DMS79 treated with DMSO at 0.1 percent for 48 hours (cell line): Measurements from ENCODE around the gene DYSF.

Experiments used
- DNase-seq: peaks from one replicate; lab custom pipeline; 2025; lab: John Stamatoyannopoulos, UW

The DYSF gene

DNA sequence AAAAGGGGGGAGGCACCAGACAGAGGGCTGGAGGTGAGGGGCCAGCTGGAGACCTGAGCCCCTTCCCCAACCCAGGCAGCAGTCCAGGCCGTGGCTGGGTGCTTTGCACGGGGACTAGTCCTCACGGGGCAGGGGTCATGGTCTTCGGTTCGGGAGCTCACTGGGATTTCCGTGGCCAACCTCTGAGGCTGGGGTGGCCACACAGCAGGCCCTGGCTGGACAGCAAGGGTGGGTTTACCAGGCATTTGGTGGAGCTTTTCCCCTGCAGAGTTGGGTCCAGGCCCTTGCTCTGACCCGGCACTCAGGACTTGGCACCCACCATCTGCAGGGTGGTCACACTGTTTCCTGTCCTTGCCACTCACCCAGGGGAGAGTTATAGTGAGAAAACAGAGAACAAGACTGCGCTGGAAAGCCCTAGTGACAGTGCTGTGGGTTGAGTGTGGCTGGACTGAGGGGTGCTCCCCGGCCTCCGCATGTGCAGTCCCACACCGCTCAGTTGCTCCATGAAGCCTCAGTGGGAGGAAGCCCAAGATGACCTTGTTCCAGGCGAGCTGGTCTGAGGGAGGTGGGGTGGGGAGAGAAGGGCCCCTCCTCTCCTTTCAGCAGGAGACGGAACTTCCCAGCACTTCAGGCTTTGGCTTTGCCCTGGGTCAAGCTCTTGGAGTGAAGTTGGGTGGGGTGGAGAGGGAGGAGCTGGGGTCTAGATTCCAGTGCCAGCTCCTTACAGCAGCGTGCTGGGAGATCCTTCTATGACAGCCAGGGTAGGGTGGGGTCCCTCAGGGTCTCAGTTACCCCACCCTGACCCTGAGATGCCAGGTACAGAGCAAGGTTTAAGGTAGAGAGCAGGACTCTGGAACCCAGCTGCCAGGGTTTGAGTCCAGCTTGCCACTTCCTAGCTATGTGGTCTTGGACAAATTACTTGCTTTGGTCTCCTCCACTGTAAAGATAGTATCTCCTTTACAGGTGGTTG, 219.8 kb downstream of the DYSF start:
- DNase-seq: no peak

DNA sequence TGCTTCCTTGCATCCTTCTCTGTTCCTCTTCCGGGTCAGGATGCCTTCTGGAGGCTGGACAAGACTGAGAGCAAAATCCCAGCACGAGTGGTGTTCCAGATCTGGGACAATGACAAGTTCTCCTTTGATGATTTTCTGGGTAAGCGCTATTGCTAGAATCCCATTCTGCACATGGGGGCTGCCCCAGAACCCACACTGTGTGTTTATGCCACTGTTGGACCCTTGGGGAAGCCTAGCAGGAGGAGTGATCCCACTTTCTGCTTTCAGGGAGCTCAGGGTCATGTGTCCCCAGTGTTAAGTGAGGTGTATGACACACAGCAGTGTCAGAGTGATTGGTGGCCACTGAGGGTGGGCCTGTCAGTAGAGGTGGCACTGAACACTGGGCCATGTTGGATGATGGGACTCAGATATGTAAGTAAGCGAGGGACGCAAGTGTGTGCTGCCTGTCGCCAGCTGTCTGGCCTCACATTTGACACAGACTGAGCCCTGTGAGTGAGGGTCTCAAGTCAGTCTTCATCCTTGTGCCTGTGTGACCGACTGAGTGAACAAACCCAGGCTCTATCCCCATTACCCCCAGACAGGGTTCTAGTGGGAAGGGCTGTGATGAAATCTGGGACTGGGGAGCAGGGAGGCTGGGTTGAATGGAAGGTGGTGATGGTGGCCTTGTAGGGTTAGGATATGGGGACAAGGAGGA, 220.9 kb downstream of the DYSF start:
- DNase-seq: no peak

DNA sequence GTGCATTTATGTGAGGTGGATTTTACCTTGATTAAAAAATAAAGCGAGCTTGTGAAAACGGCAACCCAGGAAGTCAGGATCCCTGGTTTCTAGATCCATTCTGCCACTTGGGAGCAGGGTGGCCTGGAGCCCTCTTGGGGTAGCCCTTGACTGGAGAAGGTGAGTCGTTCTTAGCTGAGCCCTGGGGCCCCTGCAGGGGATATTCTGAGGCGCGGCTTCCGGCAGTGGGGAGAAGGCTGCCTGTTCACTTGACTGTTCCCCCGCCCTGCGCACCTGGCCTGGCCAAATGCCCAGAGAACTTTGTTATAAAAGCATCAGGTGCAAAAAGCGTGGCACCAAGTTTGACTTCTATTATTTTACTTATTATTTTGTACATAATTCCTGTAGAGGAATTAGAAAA, 221.9 kb downstream of the DYSF start:
- DNase-seq: peak; percentile 93

DNA sequence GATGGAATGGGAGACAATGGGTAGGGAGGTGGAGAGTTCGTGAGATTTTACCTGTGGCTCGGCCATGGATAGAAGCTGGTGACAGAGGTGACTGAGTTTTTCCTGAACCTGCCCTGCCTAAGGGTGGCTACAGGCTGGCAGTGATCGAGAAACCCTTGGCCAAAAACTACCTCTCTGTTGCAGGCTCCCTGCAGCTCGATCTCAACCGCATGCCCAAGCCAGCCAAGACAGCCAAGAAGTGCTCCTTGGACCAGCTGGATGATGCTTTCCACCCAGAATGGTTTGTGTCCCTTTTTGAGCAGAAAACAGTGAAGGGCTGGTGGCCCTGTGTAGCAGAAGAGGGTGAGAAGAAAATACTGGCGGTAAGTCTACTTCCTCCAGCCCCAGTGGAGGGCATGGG, 225.5 kb downstream of the DYSF start:
- DNase-seq: peak; percentile 53

DNA sequence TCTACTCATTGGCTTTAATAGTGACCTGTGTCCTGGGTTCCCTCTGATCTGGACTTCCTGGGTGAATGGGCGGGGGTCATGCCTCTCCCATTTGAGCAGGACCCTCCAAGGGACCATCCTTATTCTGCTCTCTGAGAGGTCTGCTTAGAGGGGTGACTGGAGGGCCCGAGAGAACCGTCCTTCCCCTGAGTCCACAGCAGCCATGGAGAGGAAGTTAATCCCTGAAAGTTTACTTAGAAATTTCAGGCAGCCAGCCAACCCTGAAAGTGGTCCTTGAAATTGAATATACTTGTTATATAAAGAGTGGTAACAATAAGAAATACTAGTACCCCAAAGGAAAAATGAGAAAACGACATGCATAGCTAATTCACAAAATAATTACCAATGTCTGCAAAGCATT, 226.1 kb downstream of the DYSF start:
- DNase-seq: peak; percentile 88

DNA sequence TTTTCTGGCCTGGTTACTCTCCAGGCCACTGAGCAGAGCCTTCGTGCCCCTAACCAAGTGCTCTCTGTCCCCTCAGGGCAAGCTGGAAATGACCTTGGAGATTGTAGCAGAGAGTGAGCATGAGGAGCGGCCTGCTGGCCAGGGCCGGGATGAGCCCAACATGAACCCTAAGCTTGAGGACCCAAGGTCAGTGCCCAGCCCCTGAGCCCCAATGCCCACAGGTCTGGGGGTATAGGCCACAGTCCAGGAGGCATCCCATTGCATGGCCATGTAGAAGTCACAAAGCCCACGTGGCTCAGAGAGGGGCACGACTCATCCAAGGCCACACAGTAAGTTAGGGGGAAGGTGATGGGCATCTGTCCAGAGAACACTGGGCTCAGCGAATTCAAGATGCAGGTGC, 227.6 kb downstream of the DYSF start:
- no peak for DNase-seq

DNA sequence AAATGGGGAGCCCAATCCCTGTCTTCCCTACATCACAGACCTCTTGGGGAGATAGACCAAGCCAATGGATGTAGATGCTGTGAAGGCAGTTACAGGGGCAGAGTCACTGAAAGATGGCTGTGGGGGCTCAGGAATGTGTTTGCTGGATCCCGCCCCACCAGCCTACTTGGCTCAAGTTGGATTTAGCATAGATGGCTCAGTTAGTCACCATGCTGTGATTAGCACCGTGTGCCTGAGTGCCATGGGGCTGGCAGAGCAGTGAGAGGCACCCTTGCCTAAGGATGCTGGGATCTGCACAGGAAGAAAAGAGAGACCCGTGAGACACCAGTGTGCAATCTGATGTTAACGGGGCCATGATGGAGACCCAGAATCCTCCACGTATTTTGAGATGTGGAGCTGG, 228.3 kb downstream of the DYSF start:
- DNase-seq: no peak

DNA sequence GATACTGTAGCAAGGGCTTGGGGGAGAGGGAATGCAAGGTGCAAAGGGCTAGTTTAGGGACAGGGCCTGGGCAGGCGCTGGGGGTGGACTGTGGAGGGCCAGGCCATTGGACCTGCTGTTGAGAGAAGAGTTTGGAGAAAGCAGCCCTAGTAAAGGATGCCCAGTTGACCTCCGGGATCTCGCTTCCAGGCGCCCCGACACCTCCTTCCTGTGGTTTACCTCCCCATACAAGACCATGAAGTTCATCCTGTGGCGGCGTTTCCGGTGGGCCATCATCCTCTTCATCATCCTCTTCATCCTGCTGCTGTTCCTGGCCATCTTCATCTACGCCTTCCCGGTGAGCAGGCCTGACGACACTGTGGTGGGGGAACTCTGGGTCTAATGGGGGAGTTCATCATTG, 229.0 kb downstream of the DYSF start:
- DNase-seq: no peak

DNA sequence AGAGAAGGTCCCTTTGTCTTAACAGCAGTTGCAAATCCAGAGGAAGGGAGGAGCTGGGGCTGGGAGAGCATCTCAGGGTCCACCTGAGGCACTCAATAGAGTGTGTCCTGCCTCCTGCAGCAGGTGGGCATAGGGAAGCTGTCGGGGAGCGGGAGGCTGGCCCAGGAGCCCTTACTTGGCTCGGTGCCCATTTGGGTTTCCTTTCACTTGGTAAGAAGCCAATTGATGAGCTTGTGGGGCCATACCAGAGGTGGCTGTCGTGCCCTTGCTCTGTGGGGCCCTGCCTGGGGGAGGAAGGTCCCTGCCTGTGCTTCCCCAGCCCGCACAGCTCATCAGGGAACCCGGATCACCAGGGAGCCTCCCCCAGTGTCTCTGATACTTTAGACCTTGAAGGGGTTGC, 229.7 kb downstream of the DYSF start:
- peak; percentile 27 for DNase-seq

DNA sequence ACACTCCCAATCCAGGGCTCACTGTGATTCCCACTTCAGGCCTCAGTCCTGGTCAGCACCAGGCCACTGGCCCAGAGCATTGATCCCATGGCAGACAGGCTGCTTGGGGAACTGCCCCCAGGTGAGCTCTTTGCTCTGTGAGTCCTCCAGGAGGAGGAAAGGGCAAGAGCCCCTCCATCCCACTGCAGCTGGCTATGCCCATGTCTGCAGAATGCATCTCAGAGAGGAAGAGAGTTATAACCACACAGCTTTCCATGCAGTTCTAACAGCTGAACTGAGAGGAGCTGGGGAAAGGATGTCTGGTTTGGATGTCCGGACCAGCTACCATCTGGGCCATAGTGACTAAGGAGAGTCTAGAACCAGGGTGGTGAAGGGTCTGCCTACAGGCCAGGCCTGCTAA, 230.3 kb downstream of the DYSF start:
- no peak for DNase-seq

DNA sequence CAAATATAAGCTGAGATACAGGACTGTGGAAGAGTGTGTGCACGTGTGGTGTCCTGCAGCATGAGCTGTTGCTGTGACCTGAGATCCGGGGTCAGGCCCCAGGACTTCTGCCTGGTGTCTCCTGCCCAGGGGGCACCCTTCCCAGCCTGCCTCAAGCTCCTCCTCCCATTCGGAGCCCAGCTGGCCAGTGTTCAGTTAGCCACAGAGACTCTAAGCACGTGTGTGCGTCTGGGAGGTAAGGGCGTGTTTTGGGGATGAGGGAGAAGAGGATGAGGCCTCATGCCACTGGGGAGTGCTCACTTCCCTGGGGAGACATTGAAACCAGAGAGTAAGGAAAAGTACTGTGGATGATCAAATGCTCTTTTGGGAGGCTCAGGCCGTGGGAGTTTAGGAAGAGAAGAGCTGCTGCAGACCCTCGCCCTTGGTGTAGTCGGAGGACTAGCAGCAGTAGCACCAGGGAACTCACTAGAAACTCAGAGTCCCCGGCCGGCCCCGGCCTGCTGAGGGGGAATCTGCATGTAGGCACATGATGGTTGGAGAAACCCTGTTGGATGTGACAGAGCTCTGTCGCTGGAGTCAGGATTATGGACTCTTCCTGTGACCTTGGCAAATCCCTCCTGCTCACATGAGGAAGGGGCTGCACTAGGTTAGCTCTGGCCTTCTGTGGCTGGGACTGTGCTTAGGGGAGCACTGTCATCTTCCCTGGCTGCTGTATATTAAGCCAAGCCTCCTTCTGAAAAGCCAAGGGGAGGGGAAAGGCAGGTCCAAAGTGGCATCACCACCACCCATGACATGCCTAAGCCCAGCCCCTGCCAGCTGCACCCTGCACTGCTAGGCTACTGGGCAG, 231.1 kb downstream of the DYSF start:
- DNase-seq: no peak

DNA sequence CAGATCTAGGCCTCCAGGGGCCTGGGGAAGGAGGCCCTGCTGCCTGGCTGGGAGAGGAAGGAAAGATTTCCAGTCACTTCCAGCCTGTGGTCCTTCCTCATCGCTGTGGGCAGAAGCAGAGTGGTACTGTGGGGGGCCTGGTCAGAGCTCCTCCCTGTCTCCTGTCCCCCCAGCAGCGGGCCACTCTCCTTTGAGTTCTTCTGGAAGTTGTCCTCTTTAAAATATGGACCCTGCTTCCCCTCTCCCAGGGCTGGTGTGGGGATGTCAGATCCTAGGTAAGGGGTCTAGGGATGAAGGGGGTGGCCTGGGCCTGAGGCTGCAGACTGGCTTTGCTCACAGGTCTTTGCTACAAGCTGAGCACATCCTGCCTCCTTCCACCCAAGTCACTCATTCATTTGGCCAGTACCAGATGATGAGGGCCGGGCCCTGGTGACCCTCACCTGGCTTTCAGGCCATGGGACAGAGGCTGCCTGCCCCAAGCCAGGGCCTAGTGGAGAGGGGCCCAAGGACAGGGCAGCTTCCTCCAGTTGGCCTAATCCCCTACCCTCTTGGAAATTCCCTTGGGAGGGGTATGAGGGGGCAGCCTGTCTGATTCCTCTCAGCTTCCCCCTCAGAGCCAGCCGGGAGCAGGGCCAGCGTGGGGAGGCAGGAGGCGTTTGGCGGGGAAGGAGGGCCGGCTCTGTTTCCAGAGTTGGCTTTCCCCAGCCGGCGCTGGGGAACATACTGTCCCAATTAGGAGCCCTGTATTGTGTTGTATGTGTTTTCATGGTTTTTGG, 231.9 kb downstream of the DYSF start:
- DNase-seq: no peak

DNA sequence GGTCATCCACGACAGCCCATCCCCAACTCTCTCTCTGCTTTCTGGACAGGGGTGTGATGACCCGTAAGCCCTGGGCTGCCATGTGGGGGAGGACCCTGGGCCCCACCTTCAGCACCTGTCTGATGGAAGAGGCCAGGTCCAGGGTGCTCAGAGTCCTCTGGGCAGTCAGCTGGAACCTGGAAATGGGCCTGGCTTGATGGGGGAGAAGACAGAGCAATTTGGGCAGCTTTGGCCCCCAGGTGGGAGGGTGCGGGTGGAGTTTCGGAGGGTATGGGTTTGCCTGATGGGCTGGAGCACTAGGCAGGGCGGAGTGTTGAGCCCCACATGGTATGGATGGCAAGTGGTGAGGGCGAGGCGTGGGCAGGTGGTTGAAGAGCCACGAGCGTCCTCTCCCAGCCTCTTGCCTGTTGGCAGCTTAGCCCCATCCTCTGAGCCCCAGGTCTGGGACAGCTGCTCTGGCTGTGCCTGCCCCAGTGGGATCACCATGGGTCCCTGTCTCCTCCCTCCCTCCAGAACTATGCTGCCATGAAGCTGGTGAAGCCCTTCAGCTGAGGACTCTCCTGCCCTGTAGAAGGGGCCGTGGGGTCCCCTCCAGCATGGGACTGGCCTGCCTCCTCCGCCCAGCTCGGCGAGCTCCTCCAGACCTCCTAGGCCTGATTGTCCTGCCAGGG, 232.7 kb downstream of the DYSF start:
- no peak for DNase-seq

DNA sequence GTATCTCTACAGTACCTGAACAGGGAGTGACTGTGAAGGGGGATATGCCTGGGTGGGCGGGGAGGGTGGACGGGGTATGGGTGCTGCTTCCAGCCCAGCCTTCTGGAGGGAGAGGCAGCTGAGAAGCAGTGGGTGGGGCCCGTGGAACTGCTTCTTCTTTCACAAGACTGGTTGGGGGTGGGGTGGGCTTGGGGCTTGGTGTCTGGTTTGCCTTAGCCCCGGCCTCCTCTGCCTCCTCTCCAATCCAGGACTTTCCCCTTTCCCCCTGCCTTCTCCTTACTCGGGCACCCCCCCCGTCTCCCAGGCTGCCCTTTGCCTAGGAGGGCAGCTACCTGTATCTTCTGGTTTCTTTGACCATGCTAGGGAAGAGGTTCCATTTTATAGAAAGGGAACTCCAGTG, 233.4 kb downstream of the DYSF start:
- DNase-seq: no peak

DNA sequence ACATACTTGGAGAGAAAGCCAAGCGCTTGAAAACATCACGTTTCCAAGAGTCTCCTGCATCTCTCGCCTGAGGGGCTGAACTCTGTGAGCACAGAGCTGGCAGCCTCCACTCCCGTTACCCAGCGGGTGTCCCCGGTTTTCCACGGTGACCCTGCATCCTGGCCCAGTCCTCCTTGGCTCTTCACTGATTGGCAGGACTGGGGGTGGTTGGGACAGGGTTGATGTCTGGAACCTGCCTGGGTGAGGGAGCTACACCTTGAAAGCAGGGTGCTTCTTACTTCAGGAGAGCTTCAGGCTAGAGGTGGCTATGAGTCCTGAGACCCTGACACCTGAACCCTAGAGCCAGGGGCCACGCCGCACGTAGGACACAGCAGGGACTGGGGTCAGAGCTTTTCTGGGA, 234.1 kb downstream of the DYSF start:
- DNase-seq: no peak

DNA sequence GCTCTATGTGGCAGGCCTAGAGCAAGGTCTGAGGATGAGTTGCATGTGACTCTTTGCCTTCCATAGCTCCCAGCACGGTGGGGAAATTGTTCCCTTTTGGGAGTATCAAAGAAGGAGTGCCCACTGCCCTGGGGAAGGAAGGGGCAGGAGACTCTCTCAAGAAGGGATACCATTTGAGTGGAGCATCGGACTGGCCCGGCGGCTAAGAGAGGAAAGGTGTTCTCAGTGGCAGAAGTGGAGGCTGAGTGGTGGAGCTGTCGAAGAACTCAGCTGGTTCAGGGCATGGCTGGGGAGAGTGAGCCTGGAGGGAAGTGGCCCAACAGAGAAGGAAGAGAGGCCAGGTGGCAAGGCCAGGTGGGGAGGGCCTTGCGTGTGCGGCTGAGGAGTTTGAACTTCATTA, 235.2 kb downstream of the DYSF start:
- DNase-seq: no peak

DNA sequence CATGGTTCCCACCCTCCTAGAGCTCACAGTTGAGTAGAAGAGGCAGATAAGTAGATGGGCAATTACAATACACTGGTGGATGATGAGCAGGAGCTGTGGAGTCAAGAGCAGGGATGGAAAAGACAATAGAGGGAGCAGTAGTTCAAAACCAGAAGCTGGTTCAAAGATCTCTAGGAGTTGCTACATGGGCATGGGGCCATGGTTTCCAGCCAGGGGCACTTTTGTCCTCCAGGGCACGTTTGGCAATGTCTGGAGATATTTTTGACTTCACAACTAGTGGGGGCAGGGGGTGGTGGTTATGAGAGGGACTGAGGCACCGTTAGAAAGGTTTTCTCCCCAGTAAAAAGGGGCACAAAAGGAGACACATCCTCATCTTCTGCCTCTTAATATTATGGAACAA, 236.0 kb downstream of the DYSF start:
- no peak for DNase-seq

DNA sequence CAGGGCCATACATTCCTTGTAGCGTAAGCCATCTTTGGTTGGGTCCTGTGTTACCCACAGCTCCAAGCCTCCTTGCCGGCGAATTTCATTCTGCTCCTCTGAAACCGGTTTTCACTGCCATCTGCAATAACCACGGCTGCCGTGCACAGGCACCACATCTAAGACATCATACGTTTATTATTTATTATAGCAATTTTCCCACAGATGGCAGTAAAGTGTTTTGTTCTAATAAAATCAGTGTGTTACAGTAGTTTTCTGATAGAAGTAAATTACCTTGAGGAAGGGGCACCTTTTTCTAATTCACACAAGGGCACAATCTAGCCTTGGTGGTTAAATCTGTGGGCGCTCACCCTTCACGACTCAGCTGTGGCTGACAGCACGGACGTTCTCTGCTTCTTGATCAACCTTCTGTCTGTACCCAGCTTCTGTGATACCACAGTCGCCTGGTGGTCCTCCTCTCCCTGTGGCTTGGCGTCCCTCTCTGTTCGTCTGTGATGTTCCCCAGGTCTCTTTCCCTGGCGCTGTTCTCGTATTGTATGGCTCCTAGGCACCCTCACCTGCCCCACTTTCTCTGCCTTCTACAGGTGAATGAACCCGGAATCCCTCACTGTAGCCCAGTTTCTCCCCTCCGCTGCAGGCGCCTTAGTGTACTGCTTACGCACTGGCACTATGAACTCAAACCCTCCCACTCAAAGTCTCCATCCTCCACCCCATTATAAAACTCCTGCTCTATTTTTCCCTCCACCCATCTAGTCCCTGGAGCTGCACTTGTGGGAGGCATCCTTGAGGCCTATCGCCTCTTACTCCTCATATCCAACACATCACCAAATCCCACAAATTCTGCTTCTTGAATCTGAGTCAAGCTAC, 236.8 kb downstream of the DYSF start:
- no peak for DNase-seq

DNA sequence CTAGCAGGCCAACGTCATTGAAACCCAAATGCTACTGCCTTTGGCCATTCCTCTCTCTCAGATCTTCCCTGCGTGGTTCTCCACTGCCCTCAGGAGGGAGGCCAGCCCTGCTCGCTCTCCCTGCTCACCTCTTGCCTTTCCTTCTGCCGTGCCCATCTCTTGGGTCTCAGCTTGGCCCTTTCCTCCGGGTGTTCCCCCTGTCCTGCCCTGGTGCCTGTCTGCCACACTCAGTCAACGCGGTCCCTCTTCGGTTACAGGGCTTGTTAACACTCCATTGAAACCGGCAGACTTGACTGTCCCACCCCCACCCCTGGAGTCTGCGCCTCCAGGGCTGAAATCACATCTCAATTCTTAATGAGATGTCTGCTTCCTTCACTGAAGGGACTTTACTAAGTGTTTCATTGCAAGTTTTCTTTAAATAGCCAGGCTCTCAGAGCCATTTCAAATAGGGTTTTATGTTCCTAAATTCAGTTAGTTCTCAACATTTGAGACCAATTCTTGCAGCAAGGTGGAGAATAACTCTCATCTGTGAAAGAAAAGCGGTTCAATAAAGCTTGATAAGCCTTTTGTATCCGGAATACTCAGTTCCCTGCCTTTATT, 237.6 kb downstream of the DYSF start:
- DNase-seq: no peak
